ENCODE results near the gene ADAMTS18. TPM values are rescaled to one million over a fixed set of nuclear protein-coding genes. Genes with fewer than 3 reads are reported as not detected.
"Not testable (repeated sequence)": the region's sequence is repeated elsewhere in the genome, so short reads cannot be mapped to it uniquely, and the experiment has no call there.

ADAMTS18 gene
- total RNA-seq, 1 donor from 2014 or later: 2.5 TPM

DNA sequence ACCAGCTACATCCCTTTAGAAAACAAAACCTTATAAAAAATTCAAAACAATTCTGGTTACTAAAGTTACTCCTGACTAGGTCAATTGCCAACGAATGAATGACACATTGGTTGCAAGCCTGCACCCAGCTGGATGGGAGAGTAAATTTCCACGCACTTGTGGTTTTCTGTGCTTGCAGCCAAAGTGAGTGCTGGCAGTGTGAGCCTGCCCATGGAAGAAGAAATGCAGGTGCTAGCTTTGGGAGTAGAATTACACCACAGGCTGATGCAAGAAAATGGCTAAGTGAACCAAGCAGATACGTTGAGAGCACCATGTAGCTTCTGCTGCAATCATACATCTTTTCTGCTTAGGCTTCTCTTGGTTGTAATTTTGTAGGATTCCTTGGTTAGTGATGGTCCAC, 161.0 kb downstream of the ADAMTS18 start:
- Mint-ChIP-seq H3K36me3 (ENCODE audit: low read depth, unreplicated experiment) (no peaks in the 10 kb centered on the region), H3K27ac (ENCODE audit: unreplicated experiment) (peak overlapping the region; percentile 64), H3K9me3 (ENCODE audit: unreplicated experiment) (no peaks in the 10 kb centered on the region), H3K4me3 (ENCODE audit: unreplicated experiment) (peak overlapping the region; percentile 8), H3K4me1 (ENCODE audit: low read depth, unreplicated experiment) (peaks cover 15% of the 10 kb centered on the region), H3K27me3 (ENCODE audit: low read depth, unreplicated experiment) (no peaks in the 10 kb centered on the region)
- Histone ChIP-seq H3K27ac (ENCODE audit: low read depth, low read length) (no peak overlapping the region), H3K27me3 (ENCODE audit: insufficient read depth, low read length) (no peaks in the 10 kb centered on the region), H2AFZ (ENCODE audit: low read depth, low read length) (no peak overlapping the region), H4K20me1 (ENCODE audit: insufficient read depth, low read length) (no peaks in the 10 kb centered on the region), H3K79me2 (ENCODE audit: insufficient read depth, low read length) (no peaks in the 10 kb centered on the region), H3K9ac (ENCODE audit: low read length) (no peak overlapping the region), H3K36me3 (ENCODE audit: insufficient read depth, low read length) (no peaks in the 10 kb centered on the region), H3K4me3 (ENCODE audit: insufficient read depth, low read depth, low read length) (no peak overlapping the region), H3K4me1 (ENCODE audit: insufficient read depth, low read length) (no peaks in the 10 kb centered on the region), H3K9me3 (ENCODE audit: insufficient read depth, low read depth, low read length) (no peaks in the 10 kb centered on the region), H3K4me2 (ENCODE audit: low read length) (no peak overlapping the region)
- FAIRE-seq (no peak), DNase-seq (ENCODE audit: low read depth) (peak; percentile 85)
- no peak for TF ChIP-seq EZH2 (IDR thresholded peaks at IDR 0.05; ENCODE audit: insufficient read depth, low read length)
- TF ChIP-seq, protein P1, sequence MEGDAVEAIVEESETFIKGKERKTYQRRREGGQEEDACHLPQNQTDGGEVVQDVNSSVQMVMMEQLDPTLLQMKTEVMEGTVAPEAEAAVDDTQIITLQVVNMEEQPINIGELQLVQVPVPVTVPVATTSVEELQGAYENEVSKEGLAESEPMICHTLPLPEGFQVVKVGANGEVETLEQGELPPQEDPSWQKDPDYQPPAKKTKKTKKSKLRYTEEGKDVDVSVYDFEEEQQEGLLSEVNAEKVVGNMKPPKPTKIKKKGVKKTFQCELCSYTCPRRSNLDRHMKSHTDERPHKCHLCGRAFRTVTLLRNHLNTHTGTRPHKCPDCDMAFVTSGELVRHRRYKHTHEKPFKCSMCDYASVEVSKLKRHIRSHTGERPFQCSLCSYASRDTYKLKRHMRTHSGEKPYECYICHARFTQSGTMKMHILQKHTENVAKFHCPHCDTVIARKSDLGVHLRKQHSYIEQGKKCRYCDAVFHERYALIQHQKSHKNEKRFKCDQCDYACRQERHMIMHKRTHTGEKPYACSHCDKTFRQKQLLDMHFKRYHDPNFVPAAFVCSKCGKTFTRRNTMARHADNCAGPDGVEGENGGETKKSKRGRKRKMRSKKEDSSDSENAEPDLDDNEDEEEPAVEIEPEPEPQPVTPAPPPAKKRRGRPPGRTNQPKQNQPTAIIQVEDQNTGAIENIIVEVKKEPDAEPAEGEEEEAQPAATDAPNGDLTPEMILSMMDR (IDR thresholded peaks at IDR 0.05; ENCODE audit: insufficient read depth, low read depth, low read length): no peak

DNA sequence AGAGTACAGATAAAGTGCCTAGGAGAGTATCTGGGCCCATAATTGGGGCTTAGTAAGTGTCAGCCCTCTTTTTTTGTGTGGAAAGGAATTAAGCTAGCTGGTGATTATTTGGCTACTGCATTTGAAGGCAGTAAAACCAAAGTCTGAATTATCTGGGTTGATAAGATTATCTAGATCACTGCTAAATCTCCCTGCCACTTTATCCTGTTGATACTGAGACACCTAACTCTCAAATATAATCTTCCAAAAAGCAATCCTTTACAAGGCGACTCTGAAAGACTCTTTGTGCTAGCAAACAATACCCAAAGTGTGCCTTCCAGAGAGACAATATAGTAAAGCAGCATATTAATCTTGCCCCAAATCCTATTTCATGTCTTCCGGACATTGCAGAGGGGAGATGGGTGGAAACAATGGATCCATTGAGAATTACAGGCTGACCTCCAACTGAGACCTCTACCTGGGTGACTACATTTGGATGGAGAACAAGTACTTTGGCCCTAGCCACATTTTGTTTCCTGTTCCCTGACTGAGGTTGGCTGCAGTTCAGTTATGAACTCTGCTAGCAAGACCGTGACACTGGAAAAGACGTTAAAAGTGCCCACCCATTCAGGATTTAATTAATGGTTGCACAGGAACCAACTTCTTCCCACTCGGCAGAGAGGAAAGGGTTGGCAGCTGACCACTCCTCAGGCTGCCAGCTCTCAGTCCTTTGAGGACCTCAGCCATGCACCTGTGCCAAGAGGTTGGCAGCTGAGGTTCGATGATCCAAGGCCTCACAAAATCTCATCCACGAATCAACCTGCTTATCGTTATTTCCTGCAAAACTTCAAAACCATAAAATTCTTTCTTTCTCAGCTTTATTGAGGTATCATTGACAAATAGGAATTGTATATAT, 163.1 kb downstream of the ADAMTS18 start:
- H3K4me2 ChIP-seq (ENCODE audit: low read length): no peak overlapping the region
- H3K9me3 Mint-ChIP-seq (ENCODE audit: unreplicated experiment): no peaks in the 10 kb centered on the region
- H3K27me3 Mint-ChIP-seq (ENCODE audit: low read depth, unreplicated experiment): no peaks in the 10 kb centered on the region
- H4K20me1 ChIP-seq (ENCODE audit: insufficient read depth, low read length): no peaks in the 10 kb centered on the region
- H3K4me3 ChIP-seq (ENCODE audit: insufficient read depth, low read depth, low read length): no peak overlapping the region
- peaks cover 19% of the 10 kb centered on the region for H3K4me1 Mint-ChIP-seq (ENCODE audit: low read depth, unreplicated experiment)
- TF ChIP-seq EZH2 (IDR thresholded peaks at IDR 0.05; ENCODE audit: insufficient read depth, low read length): no peak
- TF ChIP-seq, protein P1 (IDR thresholded peaks at IDR 0.05; ENCODE audit: insufficient read depth, low read depth, low read length): no peak
- H3K9ac ChIP-seq (ENCODE audit: low read length): no peak overlapping the region
- no peak overlapping the region for H3K4me3 Mint-ChIP-seq (ENCODE audit: unreplicated experiment)
- DNase-seq (ENCODE audit: low read depth) (no peak), FAIRE-seq (no peak)
- H3K36me3 Mint-ChIP-seq (ENCODE audit: low read depth, unreplicated experiment): no peaks in the 10 kb centered on the region
- H3K4me1 ChIP-seq (ENCODE audit: insufficient read depth, low read length): no peaks in the 10 kb centered on the region
- no peaks in the 10 kb centered on the region for H3K27me3 ChIP-seq (ENCODE audit: insufficient read depth, low read length)
- no peaks in the 10 kb centered on the region for H3K36me3 ChIP-seq (ENCODE audit: insufficient read depth, low read length)
- H3K79me2 ChIP-seq (ENCODE audit: insufficient read depth, low read length): no peaks in the 10 kb centered on the region
- no peak overlapping the region for H3K27ac ChIP-seq (ENCODE audit: low read depth, low read length)
- no peak overlapping the region for H3K27ac Mint-ChIP-seq (ENCODE audit: unreplicated experiment)
- H2AFZ ChIP-seq (ENCODE audit: low read depth, low read length): no peak overlapping the region
- H3K9me3 ChIP-seq (ENCODE audit: insufficient read depth, low read depth, low read length): no peaks in the 10 kb centered on the region

DNA sequence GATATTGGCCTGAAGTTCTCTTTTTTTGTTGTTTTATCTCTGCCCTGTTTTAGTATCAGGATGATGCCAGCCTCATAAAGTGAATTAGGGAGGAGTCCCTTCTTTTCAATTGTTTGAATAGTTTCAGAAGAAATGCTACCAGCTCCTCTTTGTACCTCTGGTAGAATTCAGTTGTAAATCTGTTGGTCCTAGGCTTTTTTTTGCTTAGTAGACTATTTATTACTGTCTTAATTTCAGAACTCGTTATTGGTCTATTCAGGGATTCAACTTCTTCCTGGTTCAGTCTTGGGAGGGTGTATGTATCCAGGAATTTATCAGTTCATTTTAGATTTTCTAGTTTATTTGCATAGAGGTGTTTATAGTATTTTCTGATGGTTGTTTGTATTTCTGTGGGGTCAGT, 168.6 kb downstream of the ADAMTS18 start:
- H3K9me3 ChIP-seq (ENCODE audit: insufficient read depth, low read depth, low read length); H3K27ac ChIP-seq (ENCODE audit: low read depth, low read length); H3K27me3 Mint-ChIP-seq (ENCODE audit: low read depth, unreplicated experiment); H3K4me3 ChIP-seq (ENCODE audit: insufficient read depth, low read depth, low read length); H3K79me2 ChIP-seq (ENCODE audit: insufficient read depth, low read length); H3K36me3 Mint-ChIP-seq (ENCODE audit: low read depth, unreplicated experiment); H3K27ac Mint-ChIP-seq (ENCODE audit: unreplicated experiment); H3K4me3 Mint-ChIP-seq (ENCODE audit: unreplicated experiment); H3K9ac ChIP-seq (ENCODE audit: low read length); H3K27me3 ChIP-seq (ENCODE audit: insufficient read depth, low read length); H3K4me1 Mint-ChIP-seq (ENCODE audit: low read depth, unreplicated experiment); H4K20me1 ChIP-seq (ENCODE audit: insufficient read depth, low read length); FAIRE-seq; H2AFZ ChIP-seq (ENCODE audit: low read depth, low read length); H3K9me3 Mint-ChIP-seq (ENCODE audit: unreplicated experiment); H3K36me3 ChIP-seq (ENCODE audit: insufficient read depth, low read length); H3K4me1 ChIP-seq (ENCODE audit: insufficient read depth, low read length); DNase-seq (ENCODE audit: low read depth); H3K4me2 ChIP-seq (ENCODE audit: low read length): not testable (repeated sequence)
